GM12892 (cell line): ENCODE results near the gene OR4E2. TPM values are rescaled to one million over a fixed set of nuclear protein-coding genes. Genes with fewer than 3 reads are reported as not detected.
"Not testable (repeated sequence)": the region's sequence is repeated elsewhere in the genome, so short reads cannot be mapped to it uniquely, and the experiment has no call there.

Experiments used
- DNase-seq: peaks from one replicate; pipeline ENCODE4 v3.0.0; 2011; ENCODE audit not compliant: insufficient read length
- FAIRE-seq: peaks from 2 replicates; lab custom pipeline; 2011; peaks lifted over from hg19 to GRCh38; lab: Jason Lieb, UNC
- POLR2A ChIP-seq: IDR thresholded peaks from 2 replicates; pipeline ENCODE4 v1.6.1; 2011; ENCODE audit warnings: low read depth, low read length, control low read depth
- POLR2AphosphoS5 ChIP-seq: IDR thresholded peaks from 2 replicates; pipeline ENCODE4 v1.6.1; 2011; ENCODE audit warnings: low read depth, low read length, control low read depth
- TAF1 ChIP-seq: IDR thresholded peaks from 2 replicates; pipeline ENCODE4 v1.6.1; 2011; ENCODE audit warnings: low read depth, mild to moderate bottlenecking, control low read depth, low read length, borderline replicate concordance
- polyA plus RNA-seq: library from polyadenylated mRNA; unstranded; fragments of >200 nt; gene quantifications from one replicate; pipeline ENCODE4 v1.2.1, GENCODE V29; 2012; ENCODE audit warnings: missing spikeins, inconsistent platforms; ENCODE audit not compliant: missing spikeins

The OR4E2 gene, protein sequence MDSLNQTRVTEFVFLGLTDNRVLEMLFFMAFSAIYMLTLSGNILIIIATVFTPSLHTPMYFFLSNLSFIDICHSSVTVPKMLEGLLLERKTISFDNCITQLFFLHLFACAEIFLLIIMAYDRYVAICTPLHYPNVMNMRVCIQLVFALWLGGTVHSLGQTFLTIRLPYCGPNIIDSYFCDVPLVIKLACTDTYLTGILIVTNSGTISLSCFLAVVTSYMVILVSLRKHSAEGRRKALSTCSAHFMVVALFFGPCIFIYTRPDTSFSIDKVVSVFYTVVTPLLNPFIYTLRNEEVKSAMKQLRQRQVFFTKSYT
- polyA plus RNA-seq: not detected

GRCh38 chr14:21653331-21653885 is at the start of gene OR4E2:
Gene OR4E2, plus strand, starts transcription at chr14:21653835. Its CDS starts 11,248 bp downstream, at chr14:21665083.
- DNase-seq (no peak), FAIRE-seq (no peak)
- TF ChIP-seq POLR2AphosphoS5: no peak
- no peak for TF ChIP-seq TAF1
- no peak for TF ChIP-seq POLR2A

- FAIRE-seq (no peak), DNase-seq (no peak)
- TF ChIP-seq POLR2AphosphoS5 (no peak), POLR2A (no peak), TAF1 (no peak)
Observed at GRCh38 chr14:21612324-21612723, 41.3 kb upstream of the OR4E2 start.

GRCh38 chr14:21614240-21614639 is 39.4 kb upstream of the OR4E2 start:
- DNase-seq (no peak), FAIRE-seq (no peak)
- no peak for TF ChIP-seq POLR2A
- TF ChIP-seq TAF1: no peak
- no peak for TF ChIP-seq POLR2AphosphoS5

GRCh38 chr14:21617614-21618013 is 36.0 kb upstream of the OR4E2 start:
- FAIRE-seq: no peak
- DNase-seq: no peak
- TF ChIP-seq POLR2AphosphoS5 (no peak), POLR2A (no peak), TAF1 (no peak)

DNA sequence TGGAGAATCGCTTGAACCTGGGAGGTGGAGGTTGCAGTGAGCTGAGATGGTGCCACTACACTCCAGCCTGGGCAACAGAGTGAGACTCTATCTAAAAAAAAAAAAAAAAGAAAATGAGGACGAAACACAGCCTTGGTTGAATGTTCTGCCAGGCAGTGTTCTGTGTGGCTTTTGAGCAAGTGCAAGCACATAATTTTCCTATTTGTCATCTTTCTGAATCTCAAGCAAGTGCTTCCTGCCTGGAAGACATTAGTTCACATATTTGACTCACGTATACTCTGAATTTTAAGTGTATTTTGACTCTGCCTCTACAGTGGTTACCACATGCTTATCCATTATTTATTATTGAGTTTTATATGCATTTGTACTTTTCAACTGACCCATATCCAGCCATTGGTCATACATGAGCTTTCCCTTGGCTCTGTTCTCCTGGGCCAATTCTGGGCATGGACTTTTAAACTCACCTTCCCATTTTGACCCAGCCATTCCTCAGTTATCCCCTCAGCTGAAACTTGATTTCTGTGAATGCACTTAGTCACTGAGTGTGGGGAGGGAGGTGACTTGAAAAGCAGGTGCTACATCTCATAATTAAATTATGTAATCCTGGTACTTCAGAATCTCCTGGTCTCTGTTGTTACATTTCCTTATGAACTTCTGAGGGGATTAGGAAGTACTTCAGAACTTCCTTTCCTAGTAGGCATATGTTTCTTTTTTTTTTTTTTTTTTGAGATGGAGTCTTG is 27.0 kb upstream of the OR4E2 start:
- FAIRE-seq: no peak
- no peak for TF ChIP-seq POLR2AphosphoS5
- no peak for TF ChIP-seq TAF1
- no peak for TF ChIP-seq POLR2A
- DNase-seq: no peak

DNA sequence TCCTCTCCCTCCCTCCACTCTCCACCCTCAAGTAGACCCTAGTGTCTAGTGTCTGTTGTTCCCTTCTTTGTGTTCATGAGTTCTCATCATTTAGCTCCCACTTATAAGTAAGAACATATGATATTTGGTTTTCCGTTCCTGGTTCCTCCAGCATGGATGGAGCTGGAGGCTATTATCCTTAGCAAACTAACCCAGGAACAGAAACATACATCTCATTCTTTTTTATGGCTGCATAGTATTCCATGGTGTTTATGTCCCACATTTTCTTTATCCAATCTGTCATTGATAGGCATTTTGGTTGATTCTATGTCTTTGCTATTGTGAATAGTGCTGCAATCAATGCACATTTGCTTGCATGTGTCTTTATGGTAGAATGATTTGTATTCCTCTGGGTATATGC is 23.1 kb upstream of the OR4E2 start:
- not testable (repeated sequence) for DNase-seq, FAIRE-seq

- TF ChIP-seq TAF1 (no peak), POLR2A (no peak), POLR2AphosphoS5 (no peak)
- no peak for FAIRE-seq
- DNase-seq: no peak
Observed at GRCh38 chr14:21631084-21631483, 22.6 kb upstream of the OR4E2 start.

DNA sequence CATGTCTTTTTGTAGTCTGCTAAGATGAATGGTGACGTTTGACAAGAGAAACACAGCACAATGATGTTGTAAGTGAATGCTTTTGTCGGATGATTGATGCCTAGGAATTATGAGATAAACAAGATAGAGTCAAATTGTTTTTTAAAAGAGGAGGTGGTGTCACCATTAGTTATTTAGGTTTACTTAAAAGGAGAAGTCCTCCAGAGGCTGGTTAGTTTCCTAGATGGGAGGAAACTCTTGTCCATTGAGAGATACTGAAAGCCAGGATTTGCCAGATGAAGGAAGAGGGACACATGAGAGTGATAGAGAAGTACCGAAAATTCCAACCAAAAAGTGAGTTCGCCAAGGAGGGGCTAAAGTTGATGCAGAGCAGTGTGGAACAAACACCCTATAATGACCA is 18.8 kb upstream of the OR4E2 start, which contains the start of gene OR10G2:
OR10G2 (minus strand) TSS at position 101 of the 400 bp plus-strand sequence; CDS start at position 3, 98 bp downstream.
- TF ChIP-seq POLR2A (no peak), TAF1 (no peak), POLR2AphosphoS5 (no peak)
- DNase-seq: no peak
- FAIRE-seq: no peak

DNA sequence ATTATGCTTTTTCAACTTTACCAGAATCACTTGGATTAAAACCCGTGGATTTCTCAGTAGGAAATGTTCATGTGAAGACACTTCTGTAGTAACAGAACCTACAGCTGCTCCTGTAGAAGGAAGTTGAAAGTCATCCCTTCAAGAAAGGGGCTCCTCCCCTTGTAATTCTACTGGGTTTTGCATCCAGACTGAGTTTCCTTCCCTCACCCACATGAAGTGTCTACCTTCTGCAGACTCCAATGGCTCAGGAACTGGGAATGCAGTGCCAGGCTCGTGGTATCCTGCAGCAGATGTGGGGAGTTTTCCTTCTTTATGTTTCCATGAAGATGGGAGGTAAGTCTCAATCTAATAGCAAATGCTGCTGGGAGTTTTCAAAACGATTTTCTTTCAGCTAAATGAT is 11.0 kb upstream of the OR4E2 start:
- DNase-seq: no peak
- TF ChIP-seq POLR2A: no peak
- no peak for TF ChIP-seq POLR2AphosphoS5
- no peak for TF ChIP-seq TAF1
- FAIRE-seq: no peak

DNA sequence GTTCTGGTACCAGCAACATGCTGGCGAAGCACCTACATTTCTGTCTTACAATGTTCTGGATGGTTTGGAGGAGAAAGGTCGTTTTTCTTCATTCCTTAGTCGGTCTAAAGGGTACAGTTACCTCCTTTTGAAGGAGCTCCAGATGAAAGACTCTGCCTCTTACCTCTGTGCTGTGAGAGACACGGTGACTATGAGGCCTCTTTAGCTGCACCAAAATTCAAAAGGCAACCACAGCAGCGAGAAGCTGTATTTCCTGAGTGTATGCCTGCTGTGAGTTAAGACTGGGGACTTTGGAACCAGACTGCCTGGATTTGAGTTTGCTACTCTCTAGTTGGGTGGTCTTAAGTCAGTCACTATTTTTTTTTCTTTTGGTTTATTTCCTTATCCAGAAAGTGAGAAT is 10.2 kb upstream of the OR4E2 start:
- FAIRE-seq: no peak
- no peak for DNase-seq
- TF ChIP-seq TAF1 (no peak), POLR2A (no peak), POLR2AphosphoS5 (no peak)

DNA sequence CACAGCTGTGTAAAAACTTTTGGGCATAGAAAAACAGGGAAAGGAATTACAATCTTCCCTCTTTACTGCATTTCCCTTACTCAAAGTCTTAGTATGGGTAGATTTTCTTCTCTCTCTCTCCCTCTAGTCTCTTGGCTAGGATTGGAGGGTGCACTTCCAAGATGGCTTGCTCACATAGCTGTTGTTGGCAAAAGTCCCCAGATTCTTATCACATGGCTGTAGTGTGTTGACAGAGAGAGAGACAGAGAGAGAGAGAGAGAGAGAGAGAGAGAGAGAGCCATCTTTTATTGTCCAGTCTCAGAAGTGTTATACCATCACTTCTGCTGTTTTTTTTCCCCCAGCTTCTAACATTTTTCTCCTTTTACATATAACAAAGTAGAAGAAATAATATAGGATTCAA is 6.3 kb upstream of the OR4E2 start:
- TF ChIP-seq POLR2AphosphoS5 (no peak), TAF1 (no peak), POLR2A (no peak)
- no peak for FAIRE-seq
- DNase-seq: no peak

- DNase-seq (no peak), FAIRE-seq (no peak)
- no peak for TF ChIP-seq POLR2A
- TF ChIP-seq TAF1: no peak
- no peak for TF ChIP-seq POLR2AphosphoS5
Observed at GRCh38 chr14:21652209-21652808, 1.3 kb upstream of the OR4E2 start.
